Astrocyte (in vitro differentiated cells and primary cell): Measurements from ENCODE around the gene NRAS. TPM values are rescaled to one million over a fixed set of nuclear protein-coding genes. Genes with fewer than 3 reads are reported as not detected.
A peak's percentile ranks its signal among the peaks of the same experiment; 100 is the strongest.

Experiments
- DNase-seq: peaks from one replicate; pipeline ENCODE4 v3.0.0-alpha.2; 2010; ENCODE audit warnings: low read depth
- FAIRE-seq: peaks from 2 replicates; lab custom pipeline; 2011; peaks lifted over from hg19 to GRCh38; lab: Jason Lieb, UNC
- H2AFZ ChIP-seq: 2 replicates; pipeline ENCODE4 v1.6.0; 2012; ENCODE audit warnings: low read depth, low read length, inconsistent platforms
- H3K27ac ChIP-seq: 2 replicates; pipeline ENCODE4 v1.5.1; 2011; ENCODE audit warnings: low read depth, low read length, inconsistent platforms
- H3K27me3 ChIP-seq: 2 replicates; pipeline ENCODE4 v1.6.0; 2011; ENCODE audit warnings: low read length, inconsistent platforms; ENCODE audit not compliant: insufficient read depth
- H3K36me3 ChIP-seq: 2 replicates; pipeline ENCODE4 v1.5.1; 2011; ENCODE audit warnings: low read length, inconsistent platforms; ENCODE audit not compliant: insufficient read depth
- H3K4me1 ChIP-seq: 2 replicates; pipeline ENCODE4 v1.5.1; 2011; ENCODE audit warnings: low read length, inconsistent platforms; ENCODE audit not compliant: insufficient read depth
- H3K4me2 ChIP-seq: 2 replicates; pipeline ENCODE4 v1.6.0; 2012; ENCODE audit warnings: low read length, inconsistent platforms
- H3K4me3 ChIP-seq: 2 replicates; pipeline ENCODE4 v1.5.1; 2011; ENCODE audit warnings: low read depth, mild to moderate bottlenecking, low read length, inconsistent platforms; ENCODE audit not compliant: insufficient read depth
- H3K79me2 ChIP-seq: 2 replicates; pipeline ENCODE4 v1.6.0; 2012; ENCODE audit warnings: mild to moderate bottlenecking, low read length, inconsistent platforms; ENCODE audit not compliant: insufficient read depth
- H3K9ac ChIP-seq: 2 replicates; pipeline ENCODE4 v1.6.0; 2012; ENCODE audit warnings: mild to moderate bottlenecking, low read length, inconsistent platforms
- H3K9me3 ChIP-seq: 2 replicates; pipeline ENCODE4 v1.5.1; 2012; ENCODE audit warnings: low read depth, mild to moderate bottlenecking, low read length, inconsistent platforms; ENCODE audit not compliant: insufficient read depth
- H4K20me1 ChIP-seq: 2 replicates; pipeline ENCODE4 v1.6.0; 2012; ENCODE audit warnings: low read length, inconsistent platforms; ENCODE audit not compliant: insufficient read depth
- H3K27ac Mint-ChIP-seq: one replicate; pipeline ENCODE4 v1.8.0; 2021; ENCODE audit warnings: mild to moderate bottlenecking, mixed read lengths; ENCODE audit not compliant: unreplicated experiment
- H3K27me3 Mint-ChIP-seq: one replicate; pipeline ENCODE4 v1.8.0; 2021; ENCODE audit warnings: low read depth, mixed read lengths; ENCODE audit not compliant: unreplicated experiment
- H3K36me3 Mint-ChIP-seq: one replicate; pipeline ENCODE4 v1.8.0; 2021; ENCODE audit warnings: low read depth, mixed read lengths; ENCODE audit not compliant: unreplicated experiment
- H3K4me1 Mint-ChIP-seq: one replicate; pipeline ENCODE4 v1.8.0; 2021; ENCODE audit warnings: low read depth, mixed read lengths; ENCODE audit not compliant: unreplicated experiment
- H3K4me3 Mint-ChIP-seq: one replicate; pipeline ENCODE4 v1.8.0; 2021; ENCODE audit warnings: mild to moderate bottlenecking, moderate library complexity, mixed read lengths; ENCODE audit not compliant: unreplicated experiment
- H3K9me3 Mint-ChIP-seq: one replicate; pipeline ENCODE4 v1.8.0; 2021; ENCODE audit warnings: mild to moderate bottlenecking, mixed read lengths; ENCODE audit not compliant: unreplicated experiment
- EZH2 ChIP-seq: IDR thresholded peaks from 2 replicates; pipeline ENCODE4 v1.6.1; 2012; ENCODE audit warnings: mild to moderate bottlenecking, low read length, inconsistent platforms; ENCODE audit not compliant: insufficient read depth
- total RNA-seq: library from RNA; stranded (reverse); gene quantifications from 2 replicates; pipeline ENCODE4 v1.2.1, GENCODE V29; 2021
- TF ChIP-seq, protein P1 (sequence below): IDR thresholded peaks from 2 replicates; pipeline ENCODE4 v1.5.1; 2011; ENCODE audit warnings: low read depth, mild to moderate bottlenecking, inconsistent platforms, low read length, moderate library complexity; ENCODE audit not compliant: insufficient read depth

Gene NRAS
- total RNA-seq, 1 donor from 2014 or later: 63.8 TPM

DNA sequence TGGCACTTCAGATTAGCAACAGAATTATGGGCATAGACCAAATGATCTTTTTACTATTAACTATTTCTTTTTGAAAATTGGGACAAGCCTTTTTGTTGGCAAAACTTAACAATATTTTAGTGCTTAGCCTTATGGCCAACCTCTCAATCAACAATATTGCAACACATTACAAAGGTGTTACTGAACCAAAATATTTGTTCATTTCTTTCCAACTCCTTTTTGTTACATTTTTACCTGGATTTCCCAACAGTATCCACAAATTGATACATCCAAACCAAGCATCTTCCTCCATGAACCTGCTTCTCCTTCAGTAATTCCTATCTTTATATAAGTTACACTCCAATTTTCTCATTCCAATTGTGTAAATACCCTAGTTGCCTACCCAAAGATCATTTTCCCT is 19.8 kb downstream of the NRAS start:
- Mint-ChIP-seq H3K27me3 (no peaks in the 10 kb centered on the region), H3K9me3 (no peaks in the 10 kb centered on the region), H3K36me3 (no peaks in the 10 kb centered on the region), H3K27ac (no peak overlapping the region), H3K4me3 (no peak overlapping the region), H3K4me1 (peaks cover 10% of the 10 kb centered on the region)
- Histone ChIP-seq H3K4me2 (no peak overlapping the region), H3K9me3 (no peaks in the 10 kb centered on the region), H3K4me3 (no peak overlapping the region), H3K79me2 (no peaks in the 10 kb centered on the region), H3K9ac (no peak overlapping the region), H4K20me1 (no peaks in the 10 kb centered on the region), H3K27me3 (no peaks in the 10 kb centered on the region), H3K36me3 (no peaks in the 10 kb centered on the region), H2AFZ (no peak overlapping the region), H3K4me1 (no peaks in the 10 kb centered on the region), H3K27ac (no peak overlapping the region)
- TF ChIP-seq, protein P1, sequence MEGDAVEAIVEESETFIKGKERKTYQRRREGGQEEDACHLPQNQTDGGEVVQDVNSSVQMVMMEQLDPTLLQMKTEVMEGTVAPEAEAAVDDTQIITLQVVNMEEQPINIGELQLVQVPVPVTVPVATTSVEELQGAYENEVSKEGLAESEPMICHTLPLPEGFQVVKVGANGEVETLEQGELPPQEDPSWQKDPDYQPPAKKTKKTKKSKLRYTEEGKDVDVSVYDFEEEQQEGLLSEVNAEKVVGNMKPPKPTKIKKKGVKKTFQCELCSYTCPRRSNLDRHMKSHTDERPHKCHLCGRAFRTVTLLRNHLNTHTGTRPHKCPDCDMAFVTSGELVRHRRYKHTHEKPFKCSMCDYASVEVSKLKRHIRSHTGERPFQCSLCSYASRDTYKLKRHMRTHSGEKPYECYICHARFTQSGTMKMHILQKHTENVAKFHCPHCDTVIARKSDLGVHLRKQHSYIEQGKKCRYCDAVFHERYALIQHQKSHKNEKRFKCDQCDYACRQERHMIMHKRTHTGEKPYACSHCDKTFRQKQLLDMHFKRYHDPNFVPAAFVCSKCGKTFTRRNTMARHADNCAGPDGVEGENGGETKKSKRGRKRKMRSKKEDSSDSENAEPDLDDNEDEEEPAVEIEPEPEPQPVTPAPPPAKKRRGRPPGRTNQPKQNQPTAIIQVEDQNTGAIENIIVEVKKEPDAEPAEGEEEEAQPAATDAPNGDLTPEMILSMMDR: no peak
- no peak for TF ChIP-seq EZH2
- FAIRE-seq (no peak), DNase-seq (no peak)

DNA sequence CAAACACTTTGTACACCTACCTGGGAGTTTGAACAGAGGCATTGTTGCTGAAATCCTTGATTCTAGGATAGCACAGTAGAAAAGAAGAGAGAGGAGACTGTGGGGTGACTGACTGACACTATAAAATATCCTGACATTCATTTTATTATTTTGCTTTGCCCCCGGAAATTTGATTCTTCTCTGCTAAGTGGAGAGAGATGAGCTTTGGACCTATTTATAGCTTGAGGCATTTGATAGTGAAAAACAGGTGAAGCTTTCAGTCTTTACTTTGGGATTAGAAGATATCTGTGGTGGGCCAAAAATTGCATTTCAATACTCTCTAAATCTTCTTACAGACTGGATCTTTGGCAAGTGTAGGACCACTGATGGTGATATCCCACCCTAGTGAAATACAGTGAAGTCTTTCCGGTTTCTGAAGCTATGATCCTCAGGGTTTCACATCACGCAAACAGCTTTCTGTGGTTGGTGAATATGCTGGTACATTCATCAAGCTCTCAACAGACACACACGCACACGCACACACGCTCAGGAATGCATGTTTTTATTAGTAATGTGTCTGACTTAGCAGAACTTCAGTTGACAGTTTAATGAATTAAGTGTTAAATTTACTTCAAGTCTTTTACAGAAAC is 21.0 kb downstream of the NRAS start, which contains the start of gene AMPD1:
Gene AMPD1, minus strand, starts transcription at position 117 of the 629 bp plus-strand sequence. Its CDS starts 75 bp downstream, at position 42.
- H3K4me3 Mint-ChIP-seq: no peak within 1 kb of the TSS
- Histone ChIP-seq H3K36me3 (no peaks in the 10 kb centered on the region), H3K4me1 (no peaks in the 10 kb centered on the region), H3K79me2 (no peaks in the 10 kb centered on the region), H3K4me2 (no peak within 1 kb of the TSS), H3K27me3 (no peaks in the 10 kb centered on the region), H3K4me3 (no peak within 1 kb of the TSS), H3K9ac (no peak within 1 kb of the TSS), H2AFZ (no peak within 1 kb of the TSS), H3K9me3 (no peaks in the 10 kb centered on the region), H3K27ac (no peak within 1 kb of the TSS), H4K20me1 (no peaks in the 10 kb centered on the region)
- H3K27me3 Mint-ChIP-seq: peaks cover under 1% of the 10 kb centered on the region
- DNase-seq: peak; percentile 73
- peaks cover 10% of the 10 kb centered on the region for H3K4me1 Mint-ChIP-seq
- H3K36me3 Mint-ChIP-seq: no peaks in the 10 kb centered on the region
- FAIRE-seq: no peak
- no peaks in the 10 kb centered on the region for H3K9me3 Mint-ChIP-seq
- no peak within 1 kb of the TSS for H3K27ac Mint-ChIP-seq
- no peak for TF ChIP-seq EZH2
- TF ChIP-seq, protein P1: no peak
